ENCODE data around the gene LILRB2. TPM values are rescaled to one million over a fixed set of nuclear protein-coding genes. Genes with fewer than 3 reads are reported as not detected.
A peak's percentile ranks its signal among the peaks of the same experiment; 100 is the strongest.
"Not testable (repeated sequence)": the region's sequence is repeated elsewhere in the genome, so short reads cannot be mapped to it uniquely, and the experiment has no call there.

The LILRB2 gene
- total RNA-seq: not detected in 2 replicates

DNA sequence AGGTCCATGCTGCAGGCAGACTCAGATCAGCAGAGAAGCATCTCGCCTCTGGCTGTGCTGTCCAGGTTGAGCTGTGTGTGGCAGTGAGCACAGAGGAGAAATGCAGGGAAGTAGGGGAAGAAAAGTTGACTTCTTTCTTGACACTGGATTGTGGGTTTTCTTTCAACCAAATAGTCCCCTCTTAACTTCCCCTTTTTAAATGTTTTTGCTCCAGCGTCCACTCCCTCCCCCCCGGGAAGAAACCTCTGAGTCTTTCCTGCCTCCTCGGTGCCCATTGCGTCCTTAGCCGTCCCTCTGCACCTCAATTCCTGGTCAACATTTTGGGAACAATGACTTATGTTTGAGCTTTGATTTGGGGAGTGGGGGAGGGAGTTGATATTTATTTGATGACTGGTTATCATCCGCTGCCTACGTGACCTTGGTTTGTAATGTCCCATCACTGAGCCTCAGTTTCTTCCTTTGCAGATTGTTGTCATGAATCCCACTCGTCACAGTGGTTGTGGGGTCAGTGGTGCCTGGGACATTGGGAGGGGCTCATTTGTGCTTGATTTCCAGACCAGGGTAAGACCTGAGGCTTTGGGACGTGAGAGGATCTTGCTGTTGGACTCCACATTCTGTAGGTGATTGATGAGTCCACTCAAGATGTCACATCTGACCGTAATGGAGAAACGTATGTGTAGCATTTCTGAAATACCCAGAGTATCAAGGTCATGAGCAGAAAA lies at the start of gene LILRB2:
Gene LILRB2, minus strand, starts transcription at position 104 of the 722 bp plus-strand sequence. CDS start 614 bp downstream, outside the sequence.
- Histone ChIP-seq H3K79me2 (ENCODE audit: insufficient read depth, low read length) (no peaks in the 10 kb centered on the region), H3K9me3 (ENCODE audit: low read depth, low read length) (no peaks in the 10 kb centered on the region), H3K4me1 (ENCODE audit: insufficient read depth, low read length) (no peaks in the 10 kb centered on the region), H3K27me3 (ENCODE audit: insufficient read depth, low read length) (peaks cover 4% of the 10 kb centered on the region), H2AFZ (ENCODE audit: low read length) (no peak within 1 kb of the TSS), H3K36me3 (ENCODE audit: insufficient read depth, low read length) (no peaks in the 10 kb centered on the region), H3K4me3 (ENCODE audit: insufficient read depth, low read length) (no peak within 1 kb of the TSS), H3K4me2 (ENCODE audit: insufficient read depth, low read length) (no peak within 1 kb of the TSS), H4K20me1 (ENCODE audit: insufficient read depth, low read length) (no peaks in the 10 kb centered on the region), H3K27ac (ENCODE audit: low read depth, low read length) (no peak within 1 kb of the TSS)
- DNase-seq (ENCODE audit: insufficient read length, low spot score, missing footprints): peak; percentile 52
- TF ChIP-seq, protein P1, sequence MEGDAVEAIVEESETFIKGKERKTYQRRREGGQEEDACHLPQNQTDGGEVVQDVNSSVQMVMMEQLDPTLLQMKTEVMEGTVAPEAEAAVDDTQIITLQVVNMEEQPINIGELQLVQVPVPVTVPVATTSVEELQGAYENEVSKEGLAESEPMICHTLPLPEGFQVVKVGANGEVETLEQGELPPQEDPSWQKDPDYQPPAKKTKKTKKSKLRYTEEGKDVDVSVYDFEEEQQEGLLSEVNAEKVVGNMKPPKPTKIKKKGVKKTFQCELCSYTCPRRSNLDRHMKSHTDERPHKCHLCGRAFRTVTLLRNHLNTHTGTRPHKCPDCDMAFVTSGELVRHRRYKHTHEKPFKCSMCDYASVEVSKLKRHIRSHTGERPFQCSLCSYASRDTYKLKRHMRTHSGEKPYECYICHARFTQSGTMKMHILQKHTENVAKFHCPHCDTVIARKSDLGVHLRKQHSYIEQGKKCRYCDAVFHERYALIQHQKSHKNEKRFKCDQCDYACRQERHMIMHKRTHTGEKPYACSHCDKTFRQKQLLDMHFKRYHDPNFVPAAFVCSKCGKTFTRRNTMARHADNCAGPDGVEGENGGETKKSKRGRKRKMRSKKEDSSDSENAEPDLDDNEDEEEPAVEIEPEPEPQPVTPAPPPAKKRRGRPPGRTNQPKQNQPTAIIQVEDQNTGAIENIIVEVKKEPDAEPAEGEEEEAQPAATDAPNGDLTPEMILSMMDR (IDR thresholded peaks at IDR 0.05; ENCODE audit: extremely low read depth, low read depth, low read length): no peak

DNA sequence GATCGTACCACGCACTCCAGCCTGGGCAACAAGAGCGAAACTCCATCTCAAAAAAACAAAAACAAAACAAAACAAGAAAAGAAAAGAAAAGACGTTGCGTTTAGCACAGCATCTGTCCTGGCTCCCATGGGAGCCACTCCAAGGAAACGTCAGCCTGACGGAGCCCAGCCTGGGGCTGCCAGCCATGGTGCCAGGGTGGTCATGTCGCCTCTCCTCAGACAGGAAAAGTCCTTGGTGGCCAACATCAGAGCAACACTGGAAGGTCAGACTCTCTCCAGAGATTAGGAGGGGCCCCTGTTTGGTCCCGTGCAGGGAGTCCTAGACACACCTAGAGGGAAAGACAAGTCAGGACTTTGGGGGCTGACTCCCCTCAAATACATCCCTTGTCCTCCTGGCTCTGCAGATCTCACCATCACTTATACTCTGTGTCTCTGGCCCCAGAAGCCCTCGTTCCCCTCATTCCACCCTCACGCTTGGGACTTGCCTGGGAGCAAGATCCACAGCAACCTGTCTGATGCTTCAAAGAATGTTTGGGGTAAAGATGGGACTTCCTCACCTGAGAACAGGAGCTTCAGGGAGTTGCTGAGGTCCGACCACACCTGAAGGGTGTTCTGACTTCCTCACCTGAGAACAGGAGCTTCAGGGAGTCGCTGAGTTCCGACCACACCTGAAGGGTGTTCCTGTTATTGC lies 48.7 kb upstream of the LILRB2 start:
- TF ChIP-seq, protein P1 (IDR thresholded peaks at IDR 0.05; ENCODE audit: extremely low read depth, low read depth, low read length): no peak
- Histone ChIP-seq H3K9me3 (ENCODE audit: low read depth, low read length) (no peaks in the 10 kb centered on the region), H3K27me3 (ENCODE audit: insufficient read depth, low read length) (no peaks in the 10 kb centered on the region)

DNA sequence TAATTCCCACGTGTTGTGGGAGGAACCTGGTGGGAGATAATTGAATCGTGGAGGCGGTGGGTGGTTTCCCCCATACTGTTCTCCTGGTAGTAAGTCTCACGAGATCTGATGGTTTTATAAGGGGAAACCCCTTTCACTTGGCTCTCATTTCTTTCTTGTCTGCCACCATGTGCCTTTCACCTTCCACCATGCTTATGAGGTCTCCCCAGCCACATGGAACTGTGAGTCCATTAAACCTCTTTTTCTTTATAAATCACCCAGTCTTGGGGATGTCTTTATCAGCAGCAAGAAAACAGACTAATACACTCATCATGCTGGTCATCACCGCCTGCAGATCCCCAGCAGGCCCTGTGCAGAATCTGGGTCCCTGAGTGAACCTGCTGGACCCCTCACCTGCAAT lies 47.9 kb upstream of the LILRB2 start:
- not testable (repeated sequence) for H2AFZ ChIP-seq (ENCODE audit: low read length); H3K4me1 ChIP-seq (ENCODE audit: insufficient read depth, low read length); H3K27ac ChIP-seq (ENCODE audit: low read depth, low read length); H3K4me2 ChIP-seq (ENCODE audit: insufficient read depth, low read length); H4K20me1 ChIP-seq (ENCODE audit: insufficient read depth, low read length); H3K36me3 ChIP-seq (ENCODE audit: insufficient read depth, low read length); H3K9me3 ChIP-seq (ENCODE audit: low read depth, low read length); H3K27me3 ChIP-seq (ENCODE audit: insufficient read depth, low read length); H3K79me2 ChIP-seq (ENCODE audit: insufficient read depth, low read length); DNase-seq (ENCODE audit: insufficient read length, low spot score, missing footprints); H3K4me3 ChIP-seq (ENCODE audit: insufficient read depth, low read length)

More for the DNA sequence above, 48.7 kb upstream of the LILRB2 start:
- Histone ChIP-seq H4K20me1 (ENCODE audit: insufficient read depth, low read length) (no peaks in the 10 kb centered on the region), H3K27ac (ENCODE audit: low read depth, low read length) (no peak overlapping the region), H3K4me1 (ENCODE audit: insufficient read depth, low read length) (no peaks in the 10 kb centered on the region), H3K4me2 (ENCODE audit: insufficient read depth, low read length) (no peak overlapping the region), H3K4me3 (ENCODE audit: insufficient read depth, low read length) (no peak overlapping the region), H2AFZ (ENCODE audit: low read length) (no peak overlapping the region), H3K79me2 (ENCODE audit: insufficient read depth, low read length) (no peaks in the 10 kb centered on the region), H3K36me3 (ENCODE audit: insufficient read depth, low read length) (no peaks in the 10 kb centered on the region)
- no peak for DNase-seq (ENCODE audit: insufficient read length, low spot score, missing footprints)

DNA sequence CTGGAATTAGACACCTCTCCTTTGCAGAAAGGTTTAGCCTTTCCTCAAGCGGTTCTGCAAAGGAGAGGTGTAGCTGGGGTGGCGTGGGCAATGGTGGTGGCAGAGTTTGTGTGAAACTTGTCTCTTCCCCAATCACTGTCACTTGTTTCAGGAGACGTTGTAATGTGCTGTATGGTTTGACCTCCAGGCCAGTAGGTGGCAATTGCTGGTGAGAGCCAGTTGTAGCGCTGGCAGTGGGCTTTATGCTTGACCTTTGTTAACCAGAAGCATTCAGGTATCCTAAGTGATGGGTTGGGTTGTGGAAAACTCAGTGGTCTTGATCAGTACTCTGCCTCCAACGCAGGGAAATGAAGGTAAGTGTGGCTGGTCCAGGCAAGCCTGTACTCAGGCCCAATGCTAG lies 44.7 kb upstream of the LILRB2 start:
- Histone ChIP-seq H3K27me3 (ENCODE audit: insufficient read depth, low read length) (peaks cover 2% of the 10 kb centered on the region), H3K79me2 (ENCODE audit: insufficient read depth, low read length) (no peaks in the 10 kb centered on the region), H4K20me1 (ENCODE audit: insufficient read depth, low read length) (no peaks in the 10 kb centered on the region), H3K4me3 (ENCODE audit: insufficient read depth, low read length) (no peak overlapping the region), H3K27ac (ENCODE audit: low read depth, low read length) (no peak overlapping the region), H3K9me3 (ENCODE audit: low read depth, low read length) (no peaks in the 10 kb centered on the region), H3K36me3 (ENCODE audit: insufficient read depth, low read length) (no peaks in the 10 kb centered on the region), H2AFZ (ENCODE audit: low read length) (no peak overlapping the region), H3K4me1 (ENCODE audit: insufficient read depth, low read length) (no peaks in the 10 kb centered on the region), H3K4me2 (ENCODE audit: insufficient read depth, low read length) (no peak overlapping the region)
- DNase-seq (ENCODE audit: insufficient read length, low spot score, missing footprints): peak; percentile 45
- TF ChIP-seq, protein P1 (IDR thresholded peaks at IDR 0.05; ENCODE audit: extremely low read depth, low read depth, low read length): no peak

Data from osteoblast (primary cell).